B cell (primary cell): ENCODE data around the gene GGT5. TPM values are rescaled to one million over a fixed set of nuclear protein-coding genes. Genes with fewer than 3 reads are reported as not detected.
"Not testable (repeated sequence)": the region's sequence is repeated elsewhere in the genome, so short reads cannot be mapped to it uniquely, and the experiment has no call there.

Experiments used
- ATAC-seq: fragments of 200-7000 bp; cut with Tn5 transposase; one replicate; pipeline ENCODE4 v1.10.0; 2021; ENCODE audit warnings: low read depth, mild to moderate bottlenecking, moderate number of reproducible peaks, moderate library complexity
- CTCF ChIA-PET: fragments of 350-600 bp; sonication (Branson Sonifier 250); formaldehyde crosslinking; loops from one replicate; lab custom pipeline; 2021; ENCODE audit warnings: antibody characterized with exemption, inconsistent platforms; lab: Charles Lee
- POLR2A ChIA-PET: fragments of 350-600 bp; sonication (Branson Sonifier 250); formaldehyde crosslinking; loops from one replicate; lab custom pipeline; 2021; ENCODE audit warnings: antibody characterized with exemption; lab: Charles Lee
- DNase-seq: peaks from one replicate; pipeline ENCODE4 v3.0.0; 2013
- H2AFZ ChIP-seq: 2 replicates; pipeline ENCODE4 v1.6.1; 2012; ENCODE audit warnings: mild to moderate bottlenecking, low read depth, low read length; ENCODE audit not compliant: insufficient read depth, poor library complexity, severe bottlenecking
- H3K27ac ChIP-seq, 2 donors: 1 replicate in 1 of 2; 2 replicates in 1 of 2; pipeline ENCODE4 v1.5.1; 2012 to 2013; ENCODE audit warnings: low read length in 2 of 2, mild to moderate bottlenecking in 2 of 2, moderate library complexity in 1 of 2
- H3K27me3 ChIP-seq, 4 experiments: fragments of 200-600 bp in 1 of 4; sonication (generic) in 1 of 4; replicated peaks in 1 of 4; 1 replicate in 2 of 4; 2 replicates in 2 of 4; pipeline versions ENCODE4 v1.6.1 to v1.7.0; 2013 to 2016; ENCODE audit warnings: low read length in 3 of 4, mild to moderate bottlenecking in 2 of 4, mixed read lengths in 1 of 4, moderate library complexity in 1 of 4; ENCODE audit not compliant: insufficient read depth in 4 of 4, control insufficient read depth in 3 of 4; ENCODE audit errors: control extremely low read depth in 1 of 4
- H3K36me3 ChIP-seq, 2 experiments: replicated peaks in 1 of 2; 1 replicate in 1 of 2; 2 replicates in 1 of 2; pipeline versions ENCODE4 v1.6.1 to v1.7.1; 2013; ENCODE audit warnings: low read length in 1 of 2; ENCODE audit not compliant: insufficient read depth in 2 of 2, control insufficient read depth in 1 of 2; ENCODE audit errors: control extremely low read depth in 1 of 2, extremely low read depth in 1 of 2
- H3K4me1 ChIP-seq, 2 donors: fragments of 200-600 bp in 1 of 2; sonication (generic) in 1 of 2; 1 replicate in 1 of 2; 2 replicates in 1 of 2; pipeline versions ENCODE4 v1.5.1 to v1.6.1; 2013 to 2017; ENCODE audit warnings: low read length in 2 of 2; ENCODE audit not compliant: control insufficient read depth in 2 of 2, insufficient read depth in 2 of 2
- H3K4me2 ChIP-seq: replicated peaks from 2 replicates; pipeline ENCODE3; 2012; ENCODE audit warnings: mild to moderate bottlenecking, low read depth, low read length; ENCODE audit not compliant: poor library complexity, severe bottlenecking
- H3K4me3 ChIP-seq, 5 experiments: fragments of 200-600 bp in 1 of 5; sonication (generic) in 1 of 5; 1 replicate in 3 of 5; 2 replicates in 2 of 5; pipeline versions ENCODE4 v1.5.1 to v1.7.0; 2011 to 2016; ENCODE audit warnings: low read length in 4 of 5, mild to moderate bottlenecking in 4 of 5, low read depth in 2 of 5, control low read depth in 1 of 5, moderate library complexity in 1 of 5; ENCODE audit not compliant: insufficient read depth in 1 of 5; ENCODE audit errors: control extremely low read depth in 1 of 5, extremely low read depth in 1 of 5
- H3K79me2 ChIP-seq: fragments of 200-600 bp; sonication (generic); one replicate; pipeline ENCODE4 v1.6.0; 2016; ENCODE audit warnings: low read length; ENCODE audit not compliant: control insufficient read depth, insufficient read depth
- H3K9ac ChIP-seq: fragments of 200-600 bp; sonication (generic); 2 replicates; pipeline ENCODE4 v1.6.1; 2017; ENCODE audit warnings: mild to moderate bottlenecking, low read length, moderate library complexity
- H3K9me3 ChIP-seq, 3 donors: one replicate each; pipeline versions ENCODE4 v1.6.1 to v1.7.1; 2013; ENCODE audit warnings: low read length in 2 of 3; ENCODE audit not compliant: control insufficient read depth in 2 of 3, insufficient read depth in 1 of 3; ENCODE audit errors: control extremely low read depth in 1 of 3
- H4K20me1 ChIP-seq: 2 replicates; pipeline ENCODE4 v1.6.0; 2012; ENCODE audit warnings: mild to moderate bottlenecking, low read length; ENCODE audit not compliant: insufficient read depth, control insufficient read depth, poor library complexity, severe bottlenecking
- H3K27ac Mint-ChIP-seq: one replicate; pipeline ENCODE4 v1.8.0; 2021; ENCODE audit warnings: mixed read lengths
- H3K27me3 Mint-ChIP-seq: one replicate; pipeline ENCODE4 v1.8.0; 2021; ENCODE audit warnings: mixed read lengths
- H3K4me1 Mint-ChIP-seq: one replicate; pipeline ENCODE4 v1.8.0; 2021; ENCODE audit warnings: mixed read lengths
- H3K4me3 Mint-ChIP-seq: one replicate; pipeline ENCODE4 v1.8.0; 2021; ENCODE audit warnings: mixed read lengths
- H3K9me3 Mint-ChIP-seq: one replicate; pipeline ENCODE4 v1.8.0; 2022; ENCODE audit warnings: mixed read lengths; ENCODE audit not compliant: insufficient read depth
- WGBS: methylation state at CpG from one replicate; pipeline ENCODE4 v1.1.5; 2013; ENCODE audit warnings: missing lambda C conversion rate; ENCODE audit not compliant: insufficient coverage; 5-methylcytosine and 5-hydroxymethylcytosine counted together
- intact Hi-C: fragments of 100-400 bp; cut with micrococcal nuclease; formaldehyde crosslinking; loops from one replicate; pipeline ENCODE4 v1.10.0; 2022
- polyA minus RNA-seq: library from RNA; depleted of rRNA, polyadenylated mRNA; stranded (reverse); fragments of >200 nt; gene quantifications from 2 replicates; pipeline ENCODE4 v1.2.3, GENCODE V29; 2012
- polyA plus RNA-seq: library from polyadenylated mRNA; depleted of rRNA; stranded (reverse); fragments of >200 nt; gene quantifications from 2 replicates; pipeline ENCODE4 v1.2.3, GENCODE V29; 2012
- total RNA-seq, 2 donors: library from RNA; stranded (reverse); fragments of 120-200 nt in 1 of 2; gene quantifications; 1 replicate in 1 of 2; 2 replicates in 1 of 2; pipeline versions ENCODE4 v1.2.3 to v1.2.4, GENCODE V29; 2013 to 2022

Gene GGT5
- total RNA-seq (not detected in 2 replicates), polyA plus RNA-seq (not detected in 2 replicates), polyA minus RNA-seq (not detected in 2 replicates)
- 0.14 TPM for total RNA-seq (2013)

GRCh38 chr22:24245030-24245431 is at the start of gene GGT5:
Gene GGT5, minus strand, starts transcription at chr22:24245082. Its CDS starts 357 bp downstream, at chr22:24244725.
- CTCF ChIA-PET = interaction anchor here (1.0 kb wide), 1 partner anchor 19 kb away, joined by 3 read pairs; no protein-coding TSS in a partner anchor
- Mint-ChIP-seq H3K4me1 (peaks cover 21% of the 10 kb centered on the region), H3K4me3 (peak within 1 kb of the TSS; percentile 11)
- H3K27me3 ChIP-seq, H3K9me3 Mint-ChIP-seq, H3K4me2 ChIP-seq, H2AFZ ChIP-seq, H3K9me3 ChIP-seq, POLR2A ChIA-PET, H3K27ac ChIP-seq, ATAC-seq, H3K27ac Mint-ChIP-seq, H3K4me3 ChIP-seq, H3K27me3 Mint-ChIP-seq, H4K20me1 ChIP-seq, DNase-seq, H3K79me2 ChIP-seq, H3K9ac ChIP-seq, H3K36me3 ChIP-seq: not testable (repeated sequence)
- intact Hi-C loops = loop anchor here (5.0 to 10.0 kb wide), 2 partner anchors 60 to 138 kb away; partner anchors contain the start of gene SUSD2
- 65% methylated on average over 7 of the region's 12 CpGs for WGBS
- H3K4me1 ChIP-seq = peaks cover 14 to 25% of the 10 kb centered on the region in 2 donors

- H3K4me2 ChIP-seq, H3K27ac ChIP-seq, H2AFZ ChIP-seq, H3K9me3 ChIP-seq, CTCF ChIA-PET, H3K27me3 ChIP-seq, H3K27me3 Mint-ChIP-seq, H3K9me3 Mint-ChIP-seq, H3K36me3 ChIP-seq, H3K4me3 ChIP-seq, DNase-seq, intact Hi-C loops, H3K4me3 Mint-ChIP-seq, POLR2A ChIA-PET, H3K9ac ChIP-seq, ATAC-seq: not testable (repeated sequence)
- Mint-ChIP-seq H3K27ac (peak overlapping the region; percentile 50), H3K4me1 (peaks cover 41% of the 10 kb centered on the region)
- Histone ChIP-seq H3K79me2 (peaks cover 56% of the 10 kb centered on the region), H3K4me1 (peaks cover 10 to 18% of the 10 kb centered on the region in 2 donors), H4K20me1 (peaks cover 18% of the 10 kb centered on the region)
- no CpG with 5 or more reads among the region's 3 CpGs for WGBS
Measured at GRCh38 chr22:24292202-24292830, 47.4 kb upstream of the GGT5 start.
